GM12892 (cell line): ENCODE results near the gene EXOC6.

ENCODE experiments used
- POLR2A ChIP-seq: IDR thresholded peaks from 2 replicates; pipeline ENCODE4 v1.6.1; 2011; ENCODE audit warnings: low read depth, low read length, control low read depth
- POLR2AphosphoS5 ChIP-seq: IDR thresholded peaks from 2 replicates; pipeline ENCODE4 v1.6.1; 2011; ENCODE audit warnings: low read depth, low read length, control low read depth

GRCh38 chr10:93027508-93027907, 179.2 kb downstream of the EXOC6 start:
- no peak for TF ChIP-seq POLR2AphosphoS5
- TF ChIP-seq POLR2A = no peak
